MV-4-11 (cell line): ENCODE measurements around the gene PILRB.
"Not testable (repeated sequence)": the region's sequence is repeated elsewhere in the genome, so short reads cannot be mapped to it uniquely, and the experiment has no call there.

Source experiments
- DNase-seq: peaks from one replicate; lab custom pipeline; 2025; lab: John Stamatoyannopoulos, UW

PILRB gene

DNA sequence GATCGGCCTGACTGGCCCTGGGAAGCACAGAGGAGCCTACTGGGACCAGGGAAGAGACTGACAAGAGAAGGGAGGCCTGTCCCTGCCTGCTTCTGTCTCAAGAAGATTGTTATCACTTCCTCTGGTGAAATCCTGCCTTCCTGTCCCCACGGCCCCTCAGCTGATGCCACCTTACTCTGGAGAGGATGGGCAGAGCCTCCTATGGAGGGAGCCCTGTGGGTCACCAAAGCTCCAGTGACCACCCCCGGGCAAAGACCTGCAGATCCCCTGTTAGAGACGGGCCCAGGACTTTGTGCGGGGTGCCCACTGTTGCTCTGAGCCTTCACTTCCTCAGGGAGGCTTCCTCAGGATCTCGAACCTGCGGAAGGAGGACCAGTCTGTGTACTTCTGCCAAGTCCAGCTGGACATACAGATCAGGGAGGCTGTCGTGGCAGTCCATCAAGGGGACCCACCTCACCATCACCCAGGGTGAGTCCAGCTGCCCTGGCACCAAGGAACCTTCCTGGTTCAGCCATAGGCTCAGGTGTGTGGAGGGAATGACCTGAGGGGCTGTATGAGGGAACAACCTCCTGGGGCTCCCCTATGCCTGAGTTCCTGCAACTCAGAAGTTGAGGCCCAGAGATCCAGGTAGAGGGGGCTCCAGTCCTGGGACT, 1.4 kb upstream of the PILRB start:
- no peak for DNase-seq

DNA sequence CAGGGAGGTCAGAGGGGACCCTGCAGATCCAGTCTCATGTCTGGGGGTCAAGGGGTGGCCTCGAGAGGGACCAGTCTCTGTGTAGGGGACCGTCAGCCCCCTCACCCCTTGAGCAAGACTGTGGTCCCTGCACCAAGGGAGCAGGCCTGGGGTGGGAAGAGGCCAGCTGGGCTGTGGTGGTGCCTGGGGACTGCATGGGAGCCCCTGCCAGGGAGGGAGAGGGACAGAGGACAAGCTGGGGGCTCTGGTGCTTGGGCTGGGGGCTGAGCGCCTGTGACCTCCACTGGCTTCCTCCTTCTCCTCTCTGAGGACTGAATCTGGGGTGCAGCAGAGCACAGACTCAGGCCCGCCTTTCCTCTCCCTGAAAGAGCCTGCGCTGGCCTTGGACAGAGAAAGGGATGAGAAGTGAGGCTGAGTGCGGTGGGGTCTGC, 771 bp upstream of the PILRB start:
- no peak for DNase-seq

DNA sequence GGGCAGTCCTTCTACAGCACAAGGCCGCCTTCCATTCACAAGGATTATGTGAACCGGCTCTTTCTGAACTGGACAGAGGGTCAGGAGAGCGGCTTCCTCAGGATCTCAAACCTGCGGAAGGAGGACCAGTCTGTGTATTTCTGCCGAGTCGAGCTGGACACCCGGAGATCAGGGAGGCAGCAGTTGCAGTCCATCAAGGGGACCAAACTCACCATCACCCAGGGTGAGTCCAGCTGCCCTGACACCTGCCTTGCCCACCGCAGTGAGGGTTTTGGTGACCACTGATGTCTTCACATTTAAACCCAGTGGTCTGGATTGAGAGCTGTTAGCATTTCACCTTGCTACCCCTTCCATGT, 918 bp downstream of the PILRB start:
- no peak for DNase-seq

DNA sequence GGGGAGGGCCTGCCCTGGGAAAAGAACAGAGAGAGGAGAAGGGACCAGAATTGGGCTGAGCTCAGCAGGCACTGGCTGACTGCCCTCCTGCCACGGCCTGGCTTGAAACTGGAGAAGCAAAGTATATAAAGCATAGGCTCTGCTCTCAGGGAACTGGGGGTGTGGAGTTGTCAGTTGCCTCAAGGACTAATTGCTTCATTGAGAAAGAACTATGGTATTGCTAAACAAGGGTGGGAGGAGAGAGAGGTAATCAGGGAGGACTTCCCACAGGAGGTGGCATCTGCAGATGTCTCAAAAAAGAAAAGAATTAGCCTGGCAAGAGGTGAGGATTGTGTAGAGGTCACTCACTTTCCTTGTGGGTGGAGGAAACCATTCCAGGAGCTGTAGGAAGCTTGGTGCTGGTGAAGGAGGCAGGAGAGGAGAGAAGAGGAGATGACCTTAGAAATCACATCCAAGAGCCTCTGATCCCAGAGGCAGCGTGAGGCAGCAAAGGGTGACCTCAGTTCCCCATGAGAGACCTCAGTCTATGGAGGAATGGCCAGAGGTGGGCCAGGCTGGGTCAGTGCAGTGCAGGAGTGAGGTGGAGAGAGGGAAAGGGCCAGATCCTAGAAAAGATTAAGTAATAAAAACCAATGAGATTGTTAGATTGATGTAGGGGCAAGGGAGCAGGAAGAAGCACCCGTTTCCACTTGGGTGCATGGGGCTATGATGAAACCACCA, 2.4 kb downstream of the PILRB start:
- peak; percentile 41 for DNase-seq

DNA sequence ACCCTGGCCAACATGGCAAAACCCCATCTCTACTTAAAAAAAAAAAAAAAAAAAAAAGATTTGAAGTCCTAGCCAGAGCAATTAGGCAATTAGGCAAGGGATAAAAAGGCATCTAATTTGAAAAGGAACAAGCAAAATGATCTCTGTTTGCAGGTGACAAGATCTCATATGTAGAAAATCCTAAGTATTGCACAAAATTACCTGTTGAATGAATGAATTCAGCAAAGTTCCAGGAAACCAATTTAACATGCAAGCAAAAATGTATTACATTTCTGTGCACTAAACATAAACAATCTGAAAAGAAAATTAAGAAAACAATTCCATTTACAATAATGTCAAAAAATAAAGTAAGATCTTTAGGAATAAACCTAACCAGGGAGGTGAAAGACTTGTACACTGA, 5.2 kb downstream of the PILRB start:
- no peak for DNase-seq

DNA sequence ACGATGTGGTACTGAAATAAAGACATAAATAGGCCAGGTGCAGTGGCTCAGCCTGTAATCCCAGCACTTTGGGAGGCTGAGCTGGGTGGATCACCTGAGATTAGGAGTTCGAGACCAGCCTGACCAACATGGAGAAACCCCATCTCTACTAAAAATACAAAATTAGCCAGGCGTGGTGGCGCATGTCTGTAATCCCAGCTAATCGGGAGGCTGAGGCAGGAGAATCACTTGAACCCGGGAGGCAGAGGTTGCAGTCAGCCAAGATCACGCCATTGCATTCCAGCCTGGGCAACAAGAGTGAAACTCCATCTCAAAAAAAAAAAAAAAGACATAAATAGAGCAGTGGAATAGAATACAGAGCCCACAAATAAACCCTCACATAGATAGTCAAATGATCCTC, 5.9 kb downstream of the PILRB start:
- not testable (repeated sequence) for DNase-seq

DNA sequence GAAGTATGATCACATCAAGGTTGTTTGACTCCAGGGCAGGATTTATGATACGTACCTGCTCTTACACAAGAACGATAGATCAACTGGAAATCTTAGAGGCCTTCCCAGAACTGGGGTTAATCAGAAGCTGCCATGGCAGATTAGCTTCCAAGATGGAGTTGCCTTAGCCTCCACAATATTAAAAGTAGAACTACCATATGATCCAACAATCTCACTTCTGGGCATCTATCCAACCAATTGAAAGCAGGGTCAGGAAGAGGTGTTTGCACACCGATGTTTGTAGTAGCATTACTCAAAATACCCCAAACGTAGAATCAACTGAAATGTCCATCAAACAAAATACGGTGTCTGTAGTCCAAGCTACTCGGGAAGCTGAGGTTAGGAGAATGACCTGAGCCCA, 6.6 kb downstream of the PILRB start:
- DNase-seq: no peak

DNA sequence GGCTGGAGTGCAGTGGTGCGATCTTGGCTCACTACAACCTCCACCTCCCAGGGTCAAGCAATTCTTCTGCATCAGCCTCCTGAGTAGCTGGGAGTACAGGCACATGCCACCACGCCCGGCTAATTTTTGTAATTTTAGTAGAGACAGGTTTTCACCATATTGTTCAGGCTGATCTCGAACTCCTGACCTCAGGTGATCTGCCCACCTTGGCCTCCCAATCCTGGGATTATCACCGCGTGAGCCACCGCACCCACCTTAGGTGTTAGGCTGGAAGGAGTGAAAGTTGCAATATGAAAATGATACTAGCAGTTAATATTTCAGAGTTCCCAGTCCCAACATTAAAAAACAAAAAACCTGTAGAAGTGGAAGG, 8.1 kb downstream of the PILRB start:
- DNase-seq: not testable (repeated sequence)

DNA sequence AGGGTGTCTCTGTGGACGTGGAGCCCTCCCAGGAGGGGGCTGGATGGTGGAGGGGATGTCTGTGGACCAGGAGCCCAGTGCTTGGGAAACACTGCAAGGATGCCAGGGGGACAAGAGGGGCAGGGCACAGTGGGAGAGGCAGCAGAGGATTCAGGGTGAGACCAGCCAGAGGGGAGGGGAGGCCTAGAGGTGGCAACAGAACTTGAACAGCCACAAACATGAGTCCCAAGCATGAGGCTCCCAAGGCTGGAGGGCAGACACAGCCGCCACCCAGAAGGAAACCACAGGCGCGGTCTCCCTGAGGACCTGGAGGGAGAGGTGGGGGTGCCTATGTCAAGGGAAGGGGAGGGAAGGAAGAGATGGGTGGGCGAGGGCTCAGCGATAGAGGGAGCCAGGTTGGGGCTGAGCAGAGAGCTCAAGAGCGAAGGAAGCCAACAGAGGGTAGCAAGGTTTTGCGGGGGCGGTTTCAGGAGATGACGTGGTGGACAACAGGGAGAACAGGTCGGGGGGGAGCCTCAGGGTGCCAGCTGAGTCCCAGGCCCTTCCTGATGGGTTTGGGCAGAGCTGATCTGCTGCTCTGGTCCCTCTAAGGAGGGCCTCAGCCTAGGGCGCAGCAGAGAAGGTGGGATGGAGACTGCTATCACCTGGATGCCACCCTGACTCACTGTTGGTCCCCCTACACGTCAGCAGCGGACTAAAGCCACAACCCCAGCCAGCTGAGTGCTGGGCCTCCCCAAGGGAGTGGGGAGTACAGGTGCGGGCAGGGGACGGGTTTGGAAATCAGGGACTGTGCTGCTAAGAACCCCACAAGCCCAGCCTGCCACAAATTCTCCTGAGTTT, 8.7 kb downstream of the PILRB start:
- DNase-seq: no peak

DNA sequence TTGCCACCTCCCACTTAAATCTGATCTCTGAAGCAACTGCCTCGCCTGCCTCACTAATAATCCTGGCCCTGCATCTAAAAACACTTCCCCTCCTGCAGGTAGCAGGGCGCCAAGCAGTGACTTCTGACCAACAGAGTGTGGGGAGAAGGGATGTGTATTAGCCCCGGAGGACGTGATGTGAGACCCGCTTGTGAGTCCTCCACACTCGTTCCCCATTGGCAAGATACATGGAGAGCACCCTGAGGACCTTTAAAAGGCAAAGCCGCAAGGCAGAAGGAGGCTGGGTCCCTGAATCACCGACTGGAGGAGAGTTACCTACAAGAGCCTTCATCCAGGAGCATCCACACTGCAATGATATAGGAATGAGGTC, 9.3 kb downstream of the PILRB start:
- no peak for DNase-seq

DNA sequence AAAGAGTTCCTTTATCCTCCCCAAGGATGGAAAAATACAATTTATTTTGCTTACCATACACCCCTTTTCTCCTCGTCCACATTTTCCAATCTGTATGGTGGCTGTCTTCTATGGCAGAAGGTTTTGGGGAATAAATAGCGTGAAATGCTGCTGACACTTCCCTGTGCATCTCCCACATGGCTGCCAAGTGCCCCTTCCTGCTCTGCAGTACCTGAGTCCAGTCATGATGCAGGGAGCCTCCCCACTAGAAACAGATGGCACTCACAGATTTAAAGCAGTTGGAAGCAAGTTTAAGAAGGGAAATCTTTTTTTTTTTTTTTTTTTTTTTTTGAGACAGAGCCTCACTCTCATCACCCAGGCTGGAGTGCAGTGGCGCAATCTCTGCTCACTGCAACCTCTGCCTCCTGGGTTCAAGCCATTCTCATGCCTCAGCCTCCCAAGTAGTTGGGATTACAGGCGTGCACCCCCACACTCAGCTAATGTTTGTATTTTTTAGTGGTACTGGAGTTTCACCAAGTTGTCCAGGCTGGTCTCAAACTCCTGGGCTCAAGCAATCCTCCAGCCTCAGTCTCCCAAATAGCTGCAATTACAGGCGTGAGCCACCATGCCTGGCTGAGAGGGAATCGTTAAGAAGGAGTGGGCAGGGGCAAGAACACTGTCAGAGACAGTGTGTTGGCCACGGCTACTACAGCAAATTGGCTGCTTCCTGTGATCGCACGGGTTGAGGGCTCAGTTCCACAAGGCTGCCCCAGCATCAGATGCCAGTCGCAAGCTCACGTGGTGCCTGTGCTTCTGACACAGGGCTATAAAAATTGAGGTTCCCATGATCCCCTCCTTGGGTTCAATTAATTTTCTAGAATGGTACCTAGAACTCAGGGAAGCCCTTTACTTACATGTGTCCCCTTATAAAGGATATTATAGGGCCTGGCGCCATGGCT, 10.0 kb downstream of the PILRB start:
- no peak for DNase-seq

DNA sequence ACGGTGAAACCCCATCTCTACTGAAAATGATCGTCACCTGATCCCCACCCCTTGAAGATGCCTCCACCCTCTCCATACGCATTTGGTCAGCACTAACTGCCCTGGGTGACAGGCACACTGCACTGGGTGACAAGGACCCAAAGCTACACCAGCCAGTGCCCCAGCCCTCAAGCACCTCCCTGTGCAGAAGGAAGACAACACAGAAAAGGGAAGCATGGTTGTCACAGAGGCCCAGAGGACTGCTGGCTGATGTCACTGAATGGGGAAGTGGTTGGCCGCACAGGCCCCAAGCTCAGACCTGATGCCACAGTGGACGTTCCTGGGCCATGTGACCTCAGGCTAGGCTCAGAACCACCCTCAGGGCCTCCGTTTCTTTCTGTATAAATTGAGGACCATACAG, 11.2 kb downstream of the PILRB start:
- peak; percentile 99 for DNase-seq

DNA sequence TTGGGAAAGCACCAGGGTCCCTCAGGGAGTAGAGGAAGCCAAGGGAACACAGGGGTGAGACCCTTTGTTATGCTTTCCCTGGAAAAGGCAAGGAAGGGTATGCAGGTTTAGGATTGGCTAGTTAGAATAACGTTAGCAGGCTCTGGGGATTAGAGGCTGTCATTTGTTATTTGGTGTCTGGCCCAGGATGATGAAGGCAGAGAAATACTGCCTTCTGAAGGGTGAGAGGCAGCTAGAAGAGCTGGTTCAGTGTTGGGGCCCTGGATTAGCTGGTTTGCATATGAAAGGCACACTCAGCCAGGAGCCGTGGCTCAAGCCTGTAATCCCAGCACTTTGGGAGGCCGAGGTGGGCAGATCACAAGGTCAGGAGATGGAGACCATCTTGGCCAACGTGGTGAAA, 12.4 kb downstream of the PILRB start:
- DNase-seq: no peak

DNA sequence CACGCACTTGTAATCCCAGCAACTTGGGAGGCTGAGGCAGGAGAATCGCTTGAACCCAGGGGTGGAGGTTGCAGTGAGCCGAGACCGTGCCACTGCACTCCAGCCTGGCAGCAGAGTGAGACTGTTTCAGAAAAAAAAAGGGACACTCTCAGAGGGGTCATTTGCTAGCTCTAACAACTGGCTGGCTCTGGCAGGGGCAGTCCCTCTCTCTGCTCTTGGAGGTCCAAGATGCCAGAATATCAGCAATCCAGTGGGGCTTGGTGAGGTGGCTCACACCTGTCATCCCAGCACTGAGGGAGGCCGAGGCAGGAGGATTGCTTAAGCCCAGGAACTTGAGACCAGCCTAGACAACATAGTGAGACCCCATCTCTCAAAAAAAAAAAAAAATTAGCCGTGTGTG, 12.8 kb downstream of the PILRB start:
- DNase-seq: no peak

DNA sequence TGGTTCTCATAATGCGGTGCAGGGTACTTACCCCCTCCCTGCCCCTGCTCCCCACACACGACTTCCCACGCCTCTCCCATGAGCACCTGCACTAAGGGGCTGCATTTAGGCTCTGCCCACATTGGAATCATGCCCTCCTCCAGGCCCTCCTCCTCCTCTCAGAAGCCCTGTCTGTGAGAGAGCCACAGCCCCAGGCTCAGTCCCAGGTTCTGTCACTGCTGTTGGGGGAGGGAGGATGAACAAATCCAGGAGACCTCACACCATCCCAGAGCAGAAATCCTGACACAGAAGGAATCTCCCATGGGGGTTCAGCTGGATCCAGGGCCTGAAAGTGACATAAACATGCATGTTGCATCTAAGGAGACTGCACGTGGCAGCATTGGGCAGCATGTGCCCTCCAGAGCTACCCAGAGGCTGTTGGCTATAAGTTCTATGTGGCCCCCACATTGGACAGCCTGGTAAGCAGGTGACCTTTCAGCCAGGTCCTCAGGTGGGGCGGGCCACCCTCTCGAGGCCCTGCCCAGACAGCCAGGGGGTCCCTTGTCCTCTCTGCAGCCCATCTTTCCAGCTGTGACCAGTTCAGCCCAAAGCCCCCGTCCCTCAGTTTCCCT, 13.7 kb downstream of the PILRB start:
- DNase-seq: no peak

DNA sequence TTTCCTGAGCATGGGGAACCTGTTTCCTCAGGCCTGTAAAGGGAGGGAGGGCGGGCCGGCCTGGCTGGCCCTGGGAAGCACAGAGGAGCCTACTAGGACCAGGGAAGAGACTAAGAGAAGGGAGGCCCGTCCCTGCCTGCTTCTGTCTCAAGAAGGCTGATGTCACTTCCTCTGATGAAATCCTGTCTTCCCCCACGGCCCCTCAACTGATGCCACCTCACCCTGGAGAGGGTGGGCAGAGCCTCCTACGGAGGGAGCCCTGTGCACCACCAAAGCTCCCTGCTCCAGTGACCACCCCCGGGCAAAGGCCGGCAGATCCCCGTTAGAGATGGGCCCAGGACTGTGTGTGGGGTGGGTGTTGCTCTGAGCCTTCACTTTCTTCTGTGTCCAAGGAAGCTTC, 14.3 kb downstream of the PILRB start:
- DNase-seq: peak; percentile 83

DNA sequence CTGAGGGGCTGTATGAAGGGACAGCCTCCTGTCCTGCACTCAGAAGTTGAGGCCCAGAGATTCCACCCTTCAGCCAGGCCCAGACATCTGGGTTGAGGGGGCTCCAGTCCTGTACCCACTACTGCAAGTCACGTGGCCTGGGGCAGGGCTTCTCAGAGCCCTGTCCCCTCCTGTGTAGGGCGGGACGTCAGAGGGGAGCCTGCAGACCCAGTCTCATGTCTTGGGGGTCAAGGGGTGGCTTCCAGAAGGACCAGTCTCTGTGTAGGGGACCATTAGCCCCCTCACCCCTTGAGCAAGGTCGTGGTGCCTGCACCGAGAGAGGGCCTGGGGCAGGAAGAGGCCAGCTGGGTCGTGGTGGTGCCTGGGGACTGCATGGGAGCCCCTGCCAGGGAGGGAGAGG, 14.8 kb downstream of the PILRB start:
- DNase-seq: no peak

DNA sequence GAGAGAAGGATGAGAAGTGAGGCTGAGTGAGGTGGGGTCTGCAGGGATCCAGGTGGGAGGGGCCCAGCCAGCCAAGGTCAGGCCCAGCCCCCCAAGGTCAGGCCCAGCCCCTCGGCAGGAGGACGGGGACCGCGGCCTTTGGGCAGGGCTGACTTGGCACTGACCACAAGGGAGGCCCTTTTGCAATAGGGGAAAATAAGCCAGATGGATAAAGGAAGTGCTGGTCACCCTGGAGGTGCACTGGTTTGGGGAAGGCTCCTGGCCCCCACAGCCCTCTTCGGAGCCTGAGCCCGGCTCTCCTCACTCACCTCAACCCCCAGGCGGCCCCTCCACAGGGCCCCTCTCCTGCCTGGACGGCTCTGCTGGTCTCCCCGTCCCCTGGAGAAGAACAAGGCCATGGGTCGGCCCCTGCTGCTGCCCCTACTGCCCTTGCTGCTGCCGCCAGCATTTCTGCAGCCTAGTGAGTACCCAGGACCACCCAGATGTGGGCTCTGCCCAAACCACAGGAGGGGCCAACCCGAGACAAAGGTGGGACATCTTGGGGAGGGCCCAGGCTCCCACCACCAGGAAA, 15.4 kb downstream of the PILRB start, which contains the start of gene PILRA:
PILRA (plus strand) TSS at position 227 of the 571 bp plus-strand sequence; CDS start at position 397, 170 bp downstream.
- peak; percentile 50 for DNase-seq

DNA sequence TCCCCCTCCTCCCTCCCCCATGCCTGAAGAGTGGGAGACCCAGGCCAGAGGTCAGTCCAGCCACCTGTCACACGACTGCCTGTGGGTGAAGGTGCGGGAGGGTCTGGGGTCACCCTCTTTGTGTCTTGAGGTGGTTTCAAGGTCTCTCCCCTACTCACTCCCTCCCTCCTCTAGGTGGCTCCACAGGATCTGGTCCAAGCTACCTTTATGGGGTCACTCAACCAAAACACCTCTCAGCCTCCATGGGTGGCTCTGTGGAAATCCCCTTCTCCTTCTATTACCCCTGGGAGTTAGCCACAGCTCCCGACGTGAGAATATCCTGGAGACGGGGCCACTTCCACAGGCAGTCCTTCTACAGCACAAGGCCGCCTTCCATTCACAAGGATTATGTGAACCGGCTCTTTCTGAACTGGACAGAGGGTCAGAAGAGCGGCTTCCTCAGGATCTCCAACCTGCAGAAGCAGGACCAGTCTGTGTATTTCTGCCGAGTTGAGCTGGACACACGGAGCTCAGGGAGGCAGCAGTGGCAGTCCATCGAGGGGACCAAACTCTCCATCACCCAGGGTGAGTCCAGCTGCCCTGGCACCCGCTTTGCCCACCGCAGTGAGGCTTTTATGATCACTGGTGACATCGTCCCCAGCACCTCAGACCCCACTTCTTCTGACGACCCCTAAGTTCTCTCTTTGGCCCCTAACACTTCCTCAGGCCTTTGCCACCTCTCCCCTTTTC, 16.1 kb downstream of the PILRB start:
- DNase-seq: not testable (repeated sequence)

DNA sequence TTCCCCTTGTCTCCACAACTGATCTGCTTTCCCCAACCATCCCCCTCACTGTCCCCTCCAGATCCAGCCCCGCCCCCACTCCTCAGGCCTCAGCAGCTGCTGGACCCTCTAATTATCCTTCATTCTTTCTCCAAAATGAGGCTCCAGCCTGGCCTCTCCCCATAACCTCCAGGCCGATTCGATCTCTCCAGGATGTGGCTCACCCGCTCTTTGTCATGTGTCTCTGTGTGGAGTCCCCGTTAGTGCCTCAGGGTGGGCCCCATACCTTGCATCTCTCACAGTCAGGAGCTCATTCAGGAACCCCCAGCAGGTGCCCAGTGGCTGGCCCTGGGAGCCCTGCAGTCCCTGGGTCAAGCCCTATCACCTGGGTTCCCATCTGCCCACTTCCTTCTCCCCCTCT, 16.7 kb downstream of the PILRB start:
- DNase-seq: no peak
